ENCODE results near the gene OTUD7B. TPM values are rescaled to one million over a fixed set of nuclear protein-coding genes. Genes with fewer than 3 reads are reported as not detected.

Gene OTUD7B
- total RNA-seq, 4 donors from 2014 or later = 16.0 to 41.4 (median 30.0) TPM

DNA sequence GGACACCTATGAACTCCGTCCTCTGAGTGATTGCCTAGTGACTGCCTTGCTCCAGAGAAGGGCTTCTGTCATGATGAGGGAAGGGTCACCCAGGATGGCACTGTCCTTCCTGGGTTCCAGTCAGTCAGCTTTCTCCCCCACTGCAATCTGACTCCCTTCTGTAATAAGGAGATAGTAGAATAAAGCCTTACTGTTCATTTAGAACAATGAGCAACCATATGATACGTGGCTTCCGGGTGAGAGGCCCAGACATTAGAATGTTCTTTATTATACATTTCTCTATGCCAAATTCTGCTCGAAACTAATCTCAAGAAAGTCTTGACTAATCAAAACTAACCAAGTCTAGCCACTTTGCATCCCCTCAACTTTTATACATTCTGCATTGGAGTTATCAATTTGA, 65.3 kb downstream of the OTUD7B start:
- TF ChIP-seq, protein P1, sequence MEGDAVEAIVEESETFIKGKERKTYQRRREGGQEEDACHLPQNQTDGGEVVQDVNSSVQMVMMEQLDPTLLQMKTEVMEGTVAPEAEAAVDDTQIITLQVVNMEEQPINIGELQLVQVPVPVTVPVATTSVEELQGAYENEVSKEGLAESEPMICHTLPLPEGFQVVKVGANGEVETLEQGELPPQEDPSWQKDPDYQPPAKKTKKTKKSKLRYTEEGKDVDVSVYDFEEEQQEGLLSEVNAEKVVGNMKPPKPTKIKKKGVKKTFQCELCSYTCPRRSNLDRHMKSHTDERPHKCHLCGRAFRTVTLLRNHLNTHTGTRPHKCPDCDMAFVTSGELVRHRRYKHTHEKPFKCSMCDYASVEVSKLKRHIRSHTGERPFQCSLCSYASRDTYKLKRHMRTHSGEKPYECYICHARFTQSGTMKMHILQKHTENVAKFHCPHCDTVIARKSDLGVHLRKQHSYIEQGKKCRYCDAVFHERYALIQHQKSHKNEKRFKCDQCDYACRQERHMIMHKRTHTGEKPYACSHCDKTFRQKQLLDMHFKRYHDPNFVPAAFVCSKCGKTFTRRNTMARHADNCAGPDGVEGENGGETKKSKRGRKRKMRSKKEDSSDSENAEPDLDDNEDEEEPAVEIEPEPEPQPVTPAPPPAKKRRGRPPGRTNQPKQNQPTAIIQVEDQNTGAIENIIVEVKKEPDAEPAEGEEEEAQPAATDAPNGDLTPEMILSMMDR (IDR thresholded peaks at IDR 0.05; ENCODE audit: low read depth) = no peak

DNA sequence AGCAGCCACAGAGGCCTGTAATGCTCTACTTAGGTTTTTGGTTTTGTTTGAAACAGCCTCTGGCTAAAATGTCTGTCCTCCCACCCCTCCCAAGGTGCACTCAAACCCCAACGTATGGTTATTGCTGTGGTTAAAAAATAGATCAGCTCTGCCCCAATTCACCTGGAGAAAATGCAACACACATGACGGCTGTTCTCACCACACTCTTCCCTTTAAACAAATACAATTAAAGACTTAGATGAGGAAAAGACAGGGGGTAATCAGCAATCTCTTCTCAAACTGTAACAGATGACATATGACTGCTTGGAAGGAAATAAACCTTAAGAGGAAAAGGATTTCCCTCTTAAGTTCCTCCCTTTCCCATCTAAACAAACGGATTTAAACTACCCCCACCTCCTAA, 67.6 kb downstream of the OTUD7B start:
- TF ChIP-seq, protein P1 (IDR thresholded peaks at IDR 0.05; ENCODE audit: low read depth) = no peak

DNA sequence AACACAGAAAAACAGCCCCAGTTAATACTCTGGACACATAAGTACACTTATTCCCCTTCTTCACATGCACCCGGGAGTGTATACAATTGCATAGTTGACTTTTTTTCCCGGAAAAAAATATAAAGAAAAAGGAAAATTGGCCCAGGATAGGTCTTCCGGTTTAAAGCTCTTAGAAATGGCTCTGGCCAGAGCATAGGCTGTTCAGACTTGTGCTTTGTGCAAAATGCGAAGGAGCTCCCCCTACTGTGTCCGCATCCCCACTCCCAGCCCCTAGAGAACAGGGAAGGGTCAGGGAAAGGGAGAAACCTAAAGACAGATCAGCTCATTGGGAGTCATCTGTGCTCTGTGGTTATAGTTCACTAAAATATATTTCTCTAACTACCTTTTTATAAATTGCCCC, 68.3 kb downstream of the OTUD7B start:
- TF ChIP-seq, protein P1 (IDR thresholded peaks at IDR 0.05; ENCODE audit: low read depth) = no peak

DNA sequence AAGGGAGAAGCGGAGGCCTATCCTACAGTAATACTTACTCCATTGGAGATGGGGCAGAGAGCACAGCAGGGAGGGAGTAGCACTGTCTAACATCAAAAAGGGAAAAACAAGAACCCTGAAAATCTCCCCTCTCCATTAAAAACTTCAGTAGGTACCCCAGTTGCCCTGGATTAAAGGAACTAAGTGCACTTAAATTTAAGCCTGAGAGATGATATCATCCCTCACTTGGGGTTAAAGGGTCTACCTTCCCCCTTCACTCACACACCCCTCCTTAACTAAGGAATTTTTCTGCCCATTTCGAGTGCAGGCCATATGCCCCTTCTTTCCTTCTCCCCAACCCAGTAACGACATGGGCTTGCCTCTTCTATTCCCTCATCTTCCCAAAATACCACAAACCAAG, 70.1 kb downstream of the OTUD7B start:
- TF ChIP-seq, protein P1 (IDR thresholded peaks at IDR 0.05; ENCODE audit: low read depth) = no peak

DNA sequence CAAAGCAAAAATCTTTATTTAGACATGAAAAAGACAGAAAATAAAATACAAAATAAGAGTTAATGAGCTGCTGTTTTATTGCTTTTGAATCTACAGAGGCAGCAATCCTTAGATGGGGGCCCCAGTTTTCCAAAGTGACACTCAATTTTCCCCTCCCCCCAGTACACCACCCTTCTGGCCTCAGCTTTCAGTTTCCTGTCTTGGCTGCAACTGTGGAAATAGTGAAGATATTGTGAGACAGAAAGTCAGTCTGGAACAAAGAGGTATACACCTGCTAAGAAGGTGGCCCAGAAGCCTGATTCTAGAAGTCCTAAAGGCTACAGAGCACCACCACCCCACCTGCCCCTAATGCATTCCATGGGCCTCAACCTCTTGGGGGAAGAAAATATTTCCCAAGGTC, 72.8 kb downstream of the OTUD7B start:
- TF ChIP-seq, protein P1 (IDR thresholded peaks at IDR 0.05; ENCODE audit: low read depth) = no peak

DNA sequence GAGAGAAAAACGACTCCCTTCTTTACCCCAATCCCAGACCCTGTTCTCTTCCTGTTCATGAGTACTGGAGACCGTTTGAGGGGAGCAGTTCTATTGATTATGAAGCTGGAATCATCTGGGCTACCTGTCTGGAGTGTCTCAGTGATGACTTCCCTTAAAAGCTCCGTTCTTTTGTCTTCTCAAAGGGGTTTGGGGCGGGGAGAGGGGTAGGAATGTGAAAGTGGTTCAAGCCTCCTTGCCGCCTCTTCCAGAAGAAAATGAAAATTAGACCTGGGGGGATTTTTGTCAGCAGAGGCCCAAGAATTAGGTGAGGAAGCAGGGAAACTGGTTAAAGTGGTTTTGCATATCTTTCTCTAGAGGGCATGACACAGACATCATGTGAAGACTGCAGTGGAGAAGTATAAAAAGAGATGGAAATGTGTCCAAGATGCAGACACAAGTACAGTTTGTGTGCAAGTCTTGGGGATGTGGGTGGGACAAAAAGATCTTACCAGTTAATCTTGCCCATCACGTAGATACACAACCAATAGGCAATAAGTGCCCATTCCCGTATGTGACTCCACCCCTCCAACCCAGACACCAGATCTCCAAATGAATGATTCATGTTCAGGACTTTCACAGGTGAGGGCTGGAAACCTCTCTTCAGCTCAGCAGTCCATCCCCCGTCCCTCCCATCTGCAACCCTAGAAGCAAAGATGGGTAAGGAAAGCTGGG, 73.4 kb downstream of the OTUD7B start:
- TF ChIP-seq, protein P1 (IDR thresholded peaks at IDR 0.05; ENCODE audit: low read depth) = no peak

DNA sequence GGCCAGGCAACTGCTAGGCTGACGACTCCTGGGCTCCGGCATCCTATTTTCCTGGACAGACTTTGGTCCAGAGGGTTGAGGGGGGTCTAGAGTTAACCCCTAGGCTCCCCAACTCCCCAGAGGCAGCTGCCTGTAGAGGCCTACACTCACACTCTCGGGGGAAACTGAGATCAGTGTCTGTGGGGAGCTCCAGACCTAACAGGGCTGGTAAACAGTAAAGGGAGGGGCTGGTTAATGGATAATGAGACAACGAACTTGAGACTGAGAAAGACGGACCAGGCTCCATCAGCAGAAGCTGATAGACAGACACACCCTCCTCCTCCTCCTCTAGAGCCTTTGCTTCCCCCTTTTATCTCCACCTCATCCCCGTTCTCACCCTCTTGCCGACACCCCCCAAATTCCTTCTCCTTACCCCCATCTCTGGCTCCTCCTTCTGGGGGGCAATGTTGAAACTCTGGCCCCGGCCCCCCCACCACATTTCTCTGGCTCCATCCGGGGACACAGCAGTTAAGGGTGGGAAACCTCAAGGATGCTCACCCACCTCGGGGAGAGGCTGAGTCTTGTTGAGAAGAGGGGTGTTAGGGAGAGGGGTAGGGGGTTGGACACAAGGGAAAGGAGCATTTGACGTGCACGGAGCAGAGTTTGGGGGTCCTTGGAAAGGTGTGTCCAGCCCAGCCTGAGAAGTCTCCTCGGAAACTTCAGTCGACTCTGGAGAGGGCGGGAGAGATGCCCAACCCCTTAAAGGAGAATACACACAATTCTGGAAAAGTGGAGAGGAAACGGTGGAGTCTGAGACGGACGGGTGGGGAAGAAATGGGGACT, 74.1 kb downstream of the OTUD7B start, which contains the start of gene MTMR11:
TSS of gene MTMR11 (minus strand) at position 710 of the 822 bp plus-strand sequence. CDS start at position 478, 232 bp downstream.
- TF ChIP-seq, protein P1 (IDR thresholded peaks at IDR 0.05; ENCODE audit: low read depth) = no peak
